ENCODE results near the gene PPP1R13L.

- TF ChIP-seq CTCF (IDR thresholded peaks at IDR 0.05; ENCODE audit: insufficient read depth, low read depth, low read length) (peak; percentile 8), EZH2 (IDR thresholded peaks at IDR 0.05; ENCODE audit: insufficient read depth, low read length) (no peak)
Measured at GRCh38 chr19:45428384-45429231, 23.7 kb upstream of the PPP1R13L start.

All from astrocyte (in vitro differentiated cells and primary cell).